Transverse colon (tissue), 4 donors: ENCODE data around the gene CDCA3. TPM values are rescaled to one million over a fixed set of nuclear protein-coding genes. Genes with fewer than 3 reads are reported as not detected.
A peak's percentile ranks its signal among the peaks of the same experiment; 100 is the strongest.
"Not testable (repeated sequence)": the region's sequence is repeated elsewhere in the genome, so short reads cannot be mapped to it uniquely, and the experiment has no call there.

ENCODE experiments used
- DNase-seq: peaks from one replicate; pipeline ENCODE4 v3.0.0-alpha.2; 2019
- H3K27ac ChIP-seq, 4 donors: fragments of 200-600 bp; sonication (generic); 2 replicates each; pipeline ENCODE4 v1.5.1; 2016 to 2018; ENCODE audit warnings: inconsistent platforms in 4 of 4
- H3K27me3 ChIP-seq: fragments of 200-600 bp; sonication (generic); 2 replicates; pipeline ENCODE4 v1.5.1; 2017; ENCODE audit warnings: inconsistent platforms
- H3K36me3 ChIP-seq, 4 donors: fragments of 200-600 bp; sonication (generic); 2 replicates each; pipeline ENCODE4 v1.5.1; 2017 to 2019; ENCODE audit warnings: inconsistent platforms in 4 of 4
- H3K4me1 ChIP-seq, 4 donors: fragments of 200-600 bp; sonication (generic); 2 replicates each; pipeline ENCODE4 v1.5.1; 2017 to 2020; ENCODE audit warnings: inconsistent platforms in 4 of 4
- H3K4me3 ChIP-seq, 4 donors: fragments of 200-600 bp; sonication (generic); 1 replicate in 1 of 4; 2 replicates in 3 of 4; pipeline versions ENCODE4 v1.5.1 to v1.6.1; 2017 to 2019; ENCODE audit warnings: inconsistent platforms in 4 of 4
- H3K9me3 ChIP-seq, 2 donors: fragments of 200-600 bp; sonication (generic); 2 replicates each; pipeline ENCODE4 v1.5.1; 2017 to 2019; ENCODE audit warnings: inconsistent platforms in 2 of 2
- EP300 ChIP-seq: sonication (generic); formaldehyde crosslinking; IDR thresholded peaks from one replicate; pipeline ENCODE4 v1.6.1; 2017; ENCODE audit warnings: antibody characterized with exemption, low read depth
- POLR2A ChIP-seq: fragments of 450-650 bp; IDR thresholded peaks from one replicate; pipeline ENCODE4 v1.6.1; 2016; ENCODE audit warnings: antibody characterized with exemption, mild to moderate bottlenecking, moderate library complexity
- POLR2AphosphoS5 ChIP-seq, 3 donors: sonication (generic); formaldehyde crosslinking; IDR thresholded peaks; one replicate each; pipeline ENCODE4 v1.6.1; 2016; ENCODE audit warnings: antibody characterized with exemption in 3 of 3
- whole genome bisulfite sequencing, 2 donors: methylation state at CpG; one replicate each; pipeline ENCODE4 v1.1.5; 2018; ENCODE audit warnings: low coverage in 1 of 2; 5-methylcytosine and 5-hydroxymethylcytosine counted together
- in situ Hi-C, 4 donors: fragments of 200-750 bp; cut with MboI; loops; one replicate each; pipeline versions ENCODE4 v1.15.0 to v1.15.1; 2017; ENCODE audit warnings: low sequenced_read_pairs in 3 of 4, low pct_ligation_motif_present in 1 of 4, low pct_unique_long_range_greater_than_20kb in 1 of 4
- intact Hi-C: fragments of 100-400 bp; cut with DNase I; formaldehyde crosslinking; loops from one replicate; pipeline ENCODE4 v1.15.1; 2023; ENCODE audit warnings: low total_unique reads
- total RNA-seq, 4 donors: library from RNA; depleted of rRNA; stranded (reverse); fragments of >200 nt; gene quantifications; one replicate each; pipeline ENCODE4 v1.1.0, GENCODE V29; 2016
- TF ChIP-seq, protein P1 (sequence below), 5 experiments: fragments of 200-600 bp in 3 of 5; fragments of 450-650 bp in 2 of 5; sonication (generic) in 3 of 5; IDR thresholded peaks; 1 replicate in 2 of 5; 2 replicates in 3 of 5; pipeline ENCODE4 v1.5.1; 2016 to 2017; ENCODE audit warnings: antibody characterized with exemption in 5 of 5, inconsistent platforms in 3 of 5, mild to moderate bottlenecking in 2 of 5, moderate library complexity in 1 of 5

Gene CDCA3
- total RNA-seq, 4 donors from 2014 or later: 3.0 to 8.8 (median 3.3) TPM; not detected in 1

GRCh38 chr12:6894321-6894720 lies 43.2 kb upstream of the CDCA3 start:
- 78 to 100% methylated on average over 2 to 3 of the region's 3 CpGs for WGBS, 2 donors
- H3K4me1 ChIP-seq: peaks cover 3 to 15% (median 11%) of the 10 kb centered on the region in 4 donors
- no peaks in the 10 kb centered on the region for H3K36me3 ChIP-seq
- no peaks in the 10 kb centered on the region for H3K9me3 ChIP-seq
- no peak overlapping the region for H3K4me3 ChIP-seq
- in situ Hi-C loops: no loop called here
- intact Hi-C loops: no loop called here
- TF ChIP-seq, protein P1, sequence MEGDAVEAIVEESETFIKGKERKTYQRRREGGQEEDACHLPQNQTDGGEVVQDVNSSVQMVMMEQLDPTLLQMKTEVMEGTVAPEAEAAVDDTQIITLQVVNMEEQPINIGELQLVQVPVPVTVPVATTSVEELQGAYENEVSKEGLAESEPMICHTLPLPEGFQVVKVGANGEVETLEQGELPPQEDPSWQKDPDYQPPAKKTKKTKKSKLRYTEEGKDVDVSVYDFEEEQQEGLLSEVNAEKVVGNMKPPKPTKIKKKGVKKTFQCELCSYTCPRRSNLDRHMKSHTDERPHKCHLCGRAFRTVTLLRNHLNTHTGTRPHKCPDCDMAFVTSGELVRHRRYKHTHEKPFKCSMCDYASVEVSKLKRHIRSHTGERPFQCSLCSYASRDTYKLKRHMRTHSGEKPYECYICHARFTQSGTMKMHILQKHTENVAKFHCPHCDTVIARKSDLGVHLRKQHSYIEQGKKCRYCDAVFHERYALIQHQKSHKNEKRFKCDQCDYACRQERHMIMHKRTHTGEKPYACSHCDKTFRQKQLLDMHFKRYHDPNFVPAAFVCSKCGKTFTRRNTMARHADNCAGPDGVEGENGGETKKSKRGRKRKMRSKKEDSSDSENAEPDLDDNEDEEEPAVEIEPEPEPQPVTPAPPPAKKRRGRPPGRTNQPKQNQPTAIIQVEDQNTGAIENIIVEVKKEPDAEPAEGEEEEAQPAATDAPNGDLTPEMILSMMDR (IDR thresholded peaks at IDR 0.05): no peak
- TF ChIP-seq POLR2A: no peak
- no peak for TF ChIP-seq POLR2AphosphoS5 (IDR thresholded peaks at IDR 0.05)
- no peak for TF ChIP-seq EP300
- no peaks in the 10 kb centered on the region for H3K27me3 ChIP-seq
- H3K27ac ChIP-seq: no peak overlapping the region
- DNase-seq: no peak

- WGBS, 2 donors: 80 to 91% methylated on average over 1 to 3 of the region's 3 CpGs
- intact Hi-C loops: not testable (repeated sequence)
Measured at GRCh38 chr12:6892683-6893082, 41.6 kb upstream of the CDCA3 start.

GRCh38 chr12:6891646-6892001 lies 40.5 kb upstream of the CDCA3 start:
- no peaks in the 10 kb centered on the region for H3K36me3 ChIP-seq
- DNase-seq: no peak
- H3K9me3 ChIP-seq: no peaks in the 10 kb centered on the region
- WGBS, 2 donors: 76 to 78% methylated on average over 4 to 5 of the region's 5 CpGs
- H3K4me1 ChIP-seq: peaks cover 3 to 21% (median 16%) of the 10 kb centered on the region in 4 donors
- intact Hi-C loops (no loop called here), in situ Hi-C loops (no loop called here)
- no peak for TF ChIP-seq POLR2A
- TF ChIP-seq, protein P1 (IDR thresholded peaks at IDR 0.05): no peak
- TF ChIP-seq POLR2AphosphoS5 (IDR thresholded peaks at IDR 0.05): no peak
- no peak for TF ChIP-seq EP300
- no peaks in the 10 kb centered on the region for H3K27me3 ChIP-seq
- H3K27ac ChIP-seq: peak overlapping the region; percentile 89 to 97 (median 92)
- peak overlapping the region in 3 of 4 donors; percentile 44 to 60 (median 54) for H3K4me3 ChIP-seq

More at GRCh38 chr12:6892683-6893082, 41.6 kb upstream of the CDCA3 start:
- in situ Hi-C loops, H3K27me3 ChIP-seq, H3K9me3 ChIP-seq, H3K27ac ChIP-seq, H3K4me3 ChIP-seq, H3K36me3 ChIP-seq, DNase-seq: not testable (repeated sequence)
- peaks cover 3 to 15% (median 11%) of the 10 kb centered on the region in 4 donors for H3K4me1 ChIP-seq

- peak; percentile 99 for DNase-seq
- Histone ChIP-seq H3K4me1 (peaks cover 3 to 21% (median 16%) of the 10 kb centered on the region in 4 donors), H3K27ac (peak overlapping the region; percentile 89 to 97 (median 92)), H3K4me3 (peak overlapping the region; percentile 28 to 60 (median 49)), H3K36me3 (no peaks in the 10 kb centered on the region), H3K27me3 (no peaks in the 10 kb centered on the region), H3K9me3 (no peaks in the 10 kb centered on the region)
- WGBS, 2 donors: 3% methylated on average over 11 to 41 of the region's 68 CpGs
- intact Hi-C loops (no loop called here), in situ Hi-C loops (no loop called here)
- TF ChIP-seq POLR2AphosphoS5 (IDR thresholded peaks at IDR 0.05) (peak; percentile 69 to 82 (median 79)), POLR2A (peak; percentile 54), EP300 (no peak)
- TF ChIP-seq, protein P1 (IDR thresholded peaks at IDR 0.05): peak; percentile 77 to 95 (median 81)
Measured at GRCh38 chr12:6890789-6891645, 39.9 kb upstream of the CDCA3 start.

DNA sequence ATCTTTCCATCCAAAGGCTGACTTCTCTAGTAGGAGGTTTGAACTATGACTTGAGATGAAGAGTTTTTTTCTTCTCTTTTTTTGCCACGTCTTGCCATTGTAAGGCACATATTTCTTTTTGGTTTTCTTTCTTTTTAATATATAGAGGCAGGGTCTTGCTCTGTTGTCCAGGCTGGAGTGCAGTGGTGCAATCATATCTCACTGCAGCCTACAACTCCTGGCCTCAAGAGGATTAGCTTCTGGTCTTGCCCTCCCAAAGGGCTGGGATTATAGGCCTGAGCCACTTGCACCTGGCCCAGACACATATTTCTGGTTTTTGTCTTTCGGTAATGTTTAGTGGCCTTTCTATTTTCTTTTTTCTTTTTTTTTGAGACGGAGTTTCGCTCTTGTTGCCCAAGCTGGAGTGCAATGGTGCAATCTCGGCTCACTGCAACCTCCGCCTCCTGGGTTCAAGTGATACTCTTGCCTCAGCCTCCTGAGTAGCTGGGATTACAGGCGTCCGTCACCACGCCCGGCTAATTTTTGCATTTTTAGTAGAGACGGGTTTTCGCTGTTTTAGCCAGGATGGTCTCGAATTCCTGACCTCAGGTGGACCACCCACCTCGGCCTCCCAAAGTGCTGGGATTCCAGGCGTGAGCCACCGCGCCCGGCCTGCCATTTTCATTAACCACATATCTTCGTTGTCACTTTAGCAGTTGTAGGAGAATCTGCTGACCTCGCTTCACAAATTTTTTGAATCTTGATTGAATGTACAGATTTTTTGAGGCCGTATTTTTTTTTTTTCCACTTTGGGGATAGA lies 38.9 kb upstream of the CDCA3 start:
- H3K27me3 ChIP-seq, intact Hi-C loops, H3K36me3 ChIP-seq, H3K9me3 ChIP-seq, DNase-seq, in situ Hi-C loops, H3K4me3 ChIP-seq: not testable (repeated sequence)
- Histone ChIP-seq H3K27ac (peak overlapping the region; percentile 89 to 97 (median 92)), H3K4me1 (peaks cover 3 to 21% (median 16%) of the 10 kb centered on the region in 4 donors)
- 86 to 95% methylated on average over 10 to 21 of the region's 21 CpGs for WGBS, 2 donors

- H3K4me3 ChIP-seq, in situ Hi-C loops, DNase-seq, H3K36me3 ChIP-seq, H3K27ac ChIP-seq, H3K27me3 ChIP-seq, intact Hi-C loops, H3K9me3 ChIP-seq: not testable (repeated sequence)
- 59 to 85% methylated on average over 3 to 7 of the region's 7 CpGs for WGBS, 2 donors
- H3K4me1 ChIP-seq: peaks cover 3 to 21% (median 16%) of the 10 kb centered on the region in 4 donors
Measured at GRCh38 chr12:6888794-6889193, 37.7 kb upstream of the CDCA3 start.
